Erythroblast (primary cell): Measurements from ENCODE around the gene ECHS1.

Experiments
- GATA1 ChIP-seq: IDR thresholded peaks from 2 replicates; pipeline ENCODE4 v1.6.1; 2011; ENCODE audit warnings: low read depth, mild to moderate bottlenecking, control low read depth, low read length, moderate library complexity
- POLR2A ChIP-seq: IDR thresholded peaks from 2 replicates; pipeline ENCODE4 v1.6.1; 2011; ENCODE audit warnings: mild to moderate bottlenecking, low read length

GRCh38 chr10:133377025-133377817, 4.1 kb upstream of the ECHS1 start:
- TF ChIP-seq POLR2A = no peak
- no peak for TF ChIP-seq GATA1
